GM10266 (cell line): Measurements from ENCODE around the gene PHYKPL.

Experiments used
- DNase-seq: peaks from one replicate; pipeline ENCODE4 v3.0.0; 2012; ENCODE audit errors: extremely low spot score
- TF ChIP-seq, protein P1 (sequence below): IDR thresholded peaks from 2 replicates; pipeline ENCODE4 v1.5.1; 2012; ENCODE audit warnings: mild to moderate bottlenecking, low read depth; ENCODE audit not compliant: control insufficient read depth, insufficient read depth; ENCODE audit errors: missing control alignments

The PHYKPL gene

DNA sequence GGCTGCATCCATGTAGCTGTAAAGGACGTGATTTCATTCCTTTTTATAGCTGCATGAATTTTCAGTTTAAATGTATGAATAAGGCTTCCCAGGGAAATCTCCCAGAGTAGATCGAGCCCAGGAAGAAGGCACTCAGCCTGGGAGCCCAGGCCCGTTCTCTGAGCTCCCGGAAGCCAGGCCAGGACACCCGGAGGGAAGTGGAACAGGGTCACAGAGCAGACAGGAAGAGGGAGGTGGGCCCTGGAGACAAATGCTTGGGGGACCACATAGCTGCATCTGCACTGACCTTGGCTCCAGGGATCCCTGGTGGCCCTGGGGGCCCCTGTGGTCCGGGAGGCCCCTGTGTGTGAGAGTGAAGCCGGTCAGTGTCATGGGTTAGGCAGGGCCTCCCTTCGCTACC lies 19.7 kb upstream of the PHYKPL start:
- TF ChIP-seq, protein P1, sequence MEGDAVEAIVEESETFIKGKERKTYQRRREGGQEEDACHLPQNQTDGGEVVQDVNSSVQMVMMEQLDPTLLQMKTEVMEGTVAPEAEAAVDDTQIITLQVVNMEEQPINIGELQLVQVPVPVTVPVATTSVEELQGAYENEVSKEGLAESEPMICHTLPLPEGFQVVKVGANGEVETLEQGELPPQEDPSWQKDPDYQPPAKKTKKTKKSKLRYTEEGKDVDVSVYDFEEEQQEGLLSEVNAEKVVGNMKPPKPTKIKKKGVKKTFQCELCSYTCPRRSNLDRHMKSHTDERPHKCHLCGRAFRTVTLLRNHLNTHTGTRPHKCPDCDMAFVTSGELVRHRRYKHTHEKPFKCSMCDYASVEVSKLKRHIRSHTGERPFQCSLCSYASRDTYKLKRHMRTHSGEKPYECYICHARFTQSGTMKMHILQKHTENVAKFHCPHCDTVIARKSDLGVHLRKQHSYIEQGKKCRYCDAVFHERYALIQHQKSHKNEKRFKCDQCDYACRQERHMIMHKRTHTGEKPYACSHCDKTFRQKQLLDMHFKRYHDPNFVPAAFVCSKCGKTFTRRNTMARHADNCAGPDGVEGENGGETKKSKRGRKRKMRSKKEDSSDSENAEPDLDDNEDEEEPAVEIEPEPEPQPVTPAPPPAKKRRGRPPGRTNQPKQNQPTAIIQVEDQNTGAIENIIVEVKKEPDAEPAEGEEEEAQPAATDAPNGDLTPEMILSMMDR = no peak
- DNase-seq = no peak

DNA sequence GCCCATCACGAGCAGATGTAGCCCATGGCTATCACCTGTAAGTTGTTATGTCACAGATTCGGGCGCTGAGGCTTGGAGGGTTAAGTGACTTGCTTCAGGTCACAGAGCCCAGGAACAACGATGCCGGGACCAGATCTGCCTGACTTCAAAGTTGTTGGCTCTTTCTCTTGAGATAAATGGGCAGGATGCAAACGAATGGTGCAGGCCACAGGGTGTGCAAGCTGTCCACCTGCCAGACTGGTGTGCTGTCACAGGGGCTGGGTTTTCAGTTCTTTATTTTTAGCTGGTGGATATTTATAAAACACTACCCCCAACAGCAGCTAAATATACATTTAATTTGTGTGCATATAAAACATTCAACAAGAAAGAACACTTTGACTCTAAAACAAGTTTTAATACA lies 17.7 kb upstream of the PHYKPL start:
- TF ChIP-seq, protein P1 = no peak
- no peak for DNase-seq

DNA sequence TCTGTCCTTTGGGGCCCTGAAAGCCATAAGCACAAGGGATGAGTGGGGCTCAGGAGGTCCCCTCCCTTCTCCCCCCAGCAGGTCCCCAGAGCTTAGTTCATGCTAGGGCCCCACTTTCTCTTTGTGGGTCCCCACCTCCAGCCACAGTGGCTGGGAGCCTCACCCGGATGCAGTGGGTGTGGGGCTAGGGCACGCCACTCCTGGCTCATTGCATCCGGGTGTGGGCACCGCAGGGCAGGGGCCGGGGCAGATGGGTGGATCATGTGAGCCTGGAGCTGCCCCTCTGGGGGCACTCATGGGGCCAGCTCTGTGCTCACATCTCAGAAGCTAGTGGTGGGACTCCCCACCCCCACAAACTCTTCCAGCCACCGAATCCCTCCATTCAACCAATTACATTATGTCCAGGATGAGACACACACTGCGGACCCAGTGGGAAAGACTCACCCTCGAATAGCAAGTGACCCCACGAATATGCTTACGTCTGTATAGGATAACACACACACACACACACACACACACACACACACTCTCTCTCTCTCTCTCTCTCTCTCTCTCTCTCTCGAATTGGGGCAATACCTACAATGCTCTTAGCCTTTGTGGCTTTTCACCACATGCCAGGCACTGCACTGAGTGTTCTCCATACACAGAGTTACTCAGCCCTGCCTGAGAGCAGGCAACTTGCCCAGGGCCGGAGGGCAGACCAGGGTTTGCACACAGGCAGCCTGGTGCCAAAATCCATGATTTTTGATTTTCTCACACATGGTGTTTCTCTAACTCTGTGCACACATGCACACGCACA lies 16.8 kb upstream of the PHYKPL start:
- DNase-seq = no peak
- TF ChIP-seq, protein P1 = no peak

DNA sequence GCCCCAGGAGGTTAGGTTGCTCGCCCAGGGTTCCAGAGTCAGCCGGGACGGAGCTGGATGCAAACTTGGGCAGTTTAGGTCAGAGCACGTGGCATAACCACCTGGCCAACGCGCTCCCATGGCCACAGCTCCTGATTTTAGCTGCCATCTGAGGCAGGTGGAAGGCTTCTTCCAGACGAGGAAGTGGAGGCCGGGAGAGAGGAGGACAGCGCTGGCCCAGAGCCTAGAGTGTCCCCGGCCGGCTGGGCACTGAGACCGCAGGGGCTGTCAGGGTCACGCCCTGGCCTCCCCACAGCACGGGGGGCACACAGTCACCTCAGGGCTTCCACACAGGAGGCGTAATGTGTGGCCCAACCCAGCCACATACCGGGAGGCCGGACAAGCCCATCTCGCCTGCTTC lies 16.1 kb upstream of the PHYKPL start:
- DNase-seq = no peak
- TF ChIP-seq, protein P1 = no peak

DNA sequence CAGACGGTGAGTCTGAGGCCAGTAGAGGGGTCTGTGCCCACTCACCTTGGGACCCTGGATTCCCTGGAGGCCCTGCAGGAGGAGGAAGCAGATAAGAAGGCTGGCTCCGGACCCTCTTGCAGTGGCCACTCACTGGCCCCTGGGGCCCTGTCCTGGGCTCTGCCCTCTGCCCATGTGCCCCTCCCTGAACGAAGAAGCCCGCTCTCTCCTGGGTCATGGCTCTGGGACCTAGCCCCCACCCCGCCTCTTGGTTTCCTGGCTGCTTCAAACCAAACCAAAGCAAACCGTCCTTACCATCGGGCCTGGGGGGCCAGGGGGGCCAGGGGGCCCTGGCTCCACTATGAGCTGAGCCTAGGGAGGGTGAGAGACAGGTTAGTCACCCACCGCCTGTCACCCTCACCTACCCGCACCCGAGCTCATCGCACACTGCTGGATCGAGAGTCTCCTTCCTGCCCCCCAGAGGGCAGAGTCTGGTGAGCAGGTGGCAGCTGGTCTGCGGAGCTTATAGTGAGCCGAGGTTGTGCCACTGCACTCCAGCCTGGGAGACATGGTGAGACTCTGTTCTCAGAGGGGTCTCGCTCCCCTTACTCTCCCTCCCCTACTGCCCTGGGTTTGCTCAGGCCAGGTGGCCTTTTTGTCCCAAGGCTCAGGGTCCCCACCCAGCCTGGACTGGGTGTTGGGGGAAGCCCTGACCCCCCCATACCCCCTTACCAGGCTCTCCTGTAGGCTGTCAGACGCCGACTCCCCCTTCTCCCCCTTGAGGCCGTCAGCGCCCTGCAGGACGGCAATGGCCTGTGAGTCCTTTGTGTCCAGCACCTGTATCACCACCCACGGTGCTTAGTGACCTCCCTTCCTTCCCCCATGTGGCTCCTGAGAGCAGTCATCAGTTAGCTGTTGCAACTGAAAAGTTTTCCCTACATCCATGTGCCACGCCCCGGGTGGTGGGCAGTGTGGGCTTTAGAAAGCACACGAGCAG lies 15.2 kb upstream of the PHYKPL start:
- TF ChIP-seq, protein P1 = no peak
- no peak for DNase-seq

DNA sequence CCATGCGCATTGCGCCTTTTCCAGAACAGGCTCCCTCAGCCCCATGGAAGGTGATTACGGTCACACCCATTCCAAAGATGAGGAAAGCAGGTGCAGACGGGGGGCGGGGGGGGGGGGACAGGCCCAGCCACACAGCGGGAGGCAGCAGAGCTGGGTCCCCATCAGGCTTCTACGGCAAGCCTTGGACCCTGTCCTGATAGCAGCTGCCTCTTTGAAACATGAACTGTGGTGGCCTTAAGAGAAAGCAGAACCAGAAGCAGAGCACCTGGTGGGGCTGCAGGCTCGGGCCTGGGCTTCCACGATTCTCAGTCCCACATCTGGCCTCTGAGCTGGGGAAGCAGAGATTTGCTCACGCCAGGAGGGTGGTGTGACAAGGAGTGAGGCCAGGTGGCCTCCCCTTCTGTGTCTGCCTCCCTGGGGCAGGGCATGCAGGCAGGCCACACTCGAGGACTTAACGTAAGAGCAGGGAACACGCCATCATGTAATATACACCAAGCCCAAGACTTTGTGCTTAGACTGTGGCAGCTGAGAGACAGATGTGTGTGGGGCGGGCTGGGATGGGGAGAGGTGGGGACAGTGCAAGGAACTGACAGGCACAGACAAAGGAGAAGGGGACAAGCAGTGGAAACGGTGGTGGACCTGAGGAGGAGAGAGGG lies 14.2 kb upstream of the PHYKPL start:
- DNase-seq = no peak

More for the DNA sequence above, 14.2 kb upstream of the PHYKPL start:
- TF ChIP-seq, protein P1 = no peak
